Measurements from ENCODE around the gene SLC25A21.

- TF ChIP-seq POLR2A (IDR thresholded peaks at IDR 0.05; ENCODE audit: low read depth, low read length) (no peak), TAF1 (IDR thresholded peaks at IDR 0.05; ENCODE audit: borderline replicate concordance, low read depth, low read length) (no peak)
Measured at GRCh38 chr14:36784541-36784940, 387.9 kb downstream of the SLC25A21 start.
